ENCODE results near the gene LAMB4. TPM values are rescaled to one million over a fixed set of nuclear protein-coding genes. Genes with fewer than 3 reads are reported as not detected.

Gene LAMB4
- polyA plus RNA-seq, 1 of the 3 experiments (the other 2 are of a cell fraction), result 0.36 TPM

GRCh38 chr7:108049962-108050361 lies 80.2 kb downstream of the LAMB4 start (continued):
- no peak for TF ChIP-seq REST (IDR thresholded peaks at IDR 0.05; ENCODE audit: low read depth, low read length)
- no peak for TF ChIP-seq GATA2 (CRISPR knock-in tag; IDR thresholded peaks at IDR 0.05)
- no peak for TF ChIP-seq RXRA (IDR thresholded peaks at IDR 0.05; ENCODE audit: borderline replicate concordance, low read depth)
- TF ChIP-seq RCOR1 (IDR thresholded peaks at IDR 0.05; ENCODE audit: low read length), result no peak

DNA sequence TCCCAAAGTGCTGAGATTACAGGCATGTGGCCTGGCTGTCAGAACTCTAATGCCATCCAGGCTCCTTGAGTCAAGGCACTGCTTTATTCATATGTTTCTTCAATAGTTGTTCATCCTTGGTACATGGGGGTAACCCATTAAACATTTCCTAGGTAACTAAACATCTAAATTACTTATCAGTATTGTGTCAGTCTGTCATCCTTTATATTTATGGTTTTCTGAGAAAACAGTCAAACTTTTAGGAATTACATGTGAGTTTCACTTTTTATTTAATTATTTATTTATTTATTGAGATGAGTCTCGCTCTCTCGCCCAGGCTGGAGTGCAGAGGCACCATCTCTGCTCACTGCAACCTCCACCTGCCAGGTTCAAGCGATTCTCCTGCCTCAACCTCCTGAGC lies 81.7 kb downstream of the LAMB4 start:
- no peak overlapping the region for H3K27ac ChIP-seq (ENCODE audit: low read depth in 2 of 2, low read length in 1 of 2)
- no peaks in the 10 kb centered on the region for H3K27me3 ChIP-seq (ENCODE audit: insufficient read depth)
- no peaks in the 10 kb centered on the region for H4K20me1 ChIP-seq (ENCODE audit: insufficient read depth)
- 0 out of 4 replicates have a peak, but pooled peaks cover 0 to 7% of the 10 kb centered on the region in 2 experiments for H3K4me1 ChIP-seq (ENCODE audit: control insufficient read depth in 1 of 2, insufficient read depth in 2 of 2, low read depth in 1 of 2, low read length in 1 of 2)
- no peaks in the 10 kb centered on the region for H3K79me2 ChIP-seq (ENCODE audit: insufficient read depth)
- WGBS (ENCODE audit: low lambda C conversion rate), result 81% methylated on average over 3 of the region's 3 CpGs
- no peaks in the 10 kb centered on the region for H3K9me2 ChIP-seq
- ChIA-PET CTCF (interaction anchor here (1.7 kb wide), 1 partner anchor 10 kb away, joined by 5 read pairs; no protein-coding TSS in a partner anchor), POLR2A (no interaction called here)
- H3K9ac ChIP-seq, result no peak overlapping the region
- no peaks in the 10 kb centered on the region for H3K36me3 ChIP-seq (replicated peaks in 1 of 2; ENCODE audit: control insufficient read depth in 1 of 2, insufficient read depth in 2 of 2, low read length in 1 of 2)
- H3F3A ChIP-seq (replicated peaks; ENCODE audit: insufficient read depth), result no peaks in the 10 kb centered on the region
- H3K9me3 ChIP-seq, result no peaks in the 10 kb centered on the region
- H3K4me3 ChIP-seq (ENCODE audit: low read depth in 2 of 2, low read length in 1 of 2), result no peak overlapping the region
- TF ChIP-seq RFX5 (IDR thresholded peaks at IDR 0.05; ENCODE audit: low read length) (no peak), TEAD4 (IDR thresholded peaks at IDR 0.05; ENCODE audit: borderline replicate concordance, insufficient read depth) (no peak), CHD2 (IDR thresholded peaks at IDR 0.05; ENCODE audit: low read length, partially characterized antibody) (no peak), FOXM1 (IDR thresholded peaks at IDR 0.05; ENCODE audit: low read depth) (no peak), FOXJ3 (CRISPR knock-in tag; IDR thresholded peaks at IDR 0.05) (no peak), RCOR1 (IDR thresholded peaks at IDR 0.05; ENCODE audit: low read length) (no peak), PBX3 (IDR thresholded peaks at IDR 0.05) (no peak), NFIC (IDR thresholded peaks at IDR 0.05; ENCODE audit: borderline replicate concordance) (no peak)
- TF ChIP-seq, protein P1, sequence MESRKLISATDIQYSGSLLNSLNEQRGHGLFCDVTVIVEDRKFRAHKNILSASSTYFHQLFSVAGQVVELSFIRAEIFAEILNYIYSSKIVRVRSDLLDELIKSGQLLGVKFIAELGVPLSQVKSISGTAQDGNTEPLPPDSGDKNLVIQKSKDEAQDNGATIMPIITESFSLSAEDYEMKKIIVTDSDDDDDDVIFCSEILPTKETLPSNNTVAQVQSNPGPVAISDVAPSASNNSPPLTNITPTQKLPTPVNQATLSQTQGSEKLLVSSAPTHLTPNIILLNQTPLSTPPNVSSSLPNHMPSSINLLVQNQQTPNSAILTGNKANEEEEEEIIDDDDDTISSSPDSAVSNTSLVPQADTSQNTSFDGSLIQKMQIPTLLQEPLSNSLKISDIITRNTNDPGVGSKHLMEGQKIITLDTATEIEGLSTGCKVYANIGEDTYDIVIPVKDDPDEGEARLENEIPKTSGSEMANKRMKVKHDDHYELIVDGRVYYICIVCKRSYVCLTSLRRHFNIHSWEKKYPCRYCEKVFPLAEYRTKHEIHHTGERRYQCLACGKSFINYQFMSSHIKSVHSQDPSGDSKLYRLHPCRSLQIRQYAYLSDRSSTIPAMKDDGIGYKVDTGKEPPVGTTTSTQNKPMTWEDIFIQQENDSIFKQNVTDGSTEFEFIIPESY (IDR thresholded peaks at IDR 0.05; ENCODE audit: borderline replicate concordance, low read depth), result no peak
- TF ChIP-seq, protein P2, sequence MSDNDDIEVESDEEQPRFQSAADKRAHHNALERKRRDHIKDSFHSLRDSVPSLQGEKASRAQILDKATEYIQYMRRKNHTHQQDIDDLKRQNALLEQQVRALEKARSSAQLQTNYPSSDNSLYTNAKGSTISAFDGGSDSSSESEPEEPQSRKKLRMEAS (IDR thresholded peaks at IDR 0.05; ENCODE audit: low read depth), result no peak
- no peak overlapping the region for H2AFZ ChIP-seq (ENCODE audit: low read depth)
- no peak overlapping the region for H3K4me2 ChIP-seq
- DNase-seq, result no peak
